Mesodermal cell (in vitro differentiated cells): ENCODE results near the gene COG5.
"Not testable (repeated sequence)": the region's sequence is repeated elsewhere in the genome, so short reads cannot be mapped to it uniquely, and the experiment has no call there.

Experiments used
- H3K27ac ChIP-seq: 2 replicates; pipeline ENCODE4 v1.7.0; 2013; ENCODE audit warnings: mild to moderate bottlenecking, low read depth, low read length, moderate library complexity; ENCODE audit not compliant: severe bottlenecking
- H3K36me3 ChIP-seq: 2 replicates; pipeline ENCODE4 v1.7.1; 2013; ENCODE audit warnings: mild to moderate bottlenecking, low read length, moderate library complexity; ENCODE audit not compliant: control insufficient read depth, insufficient read depth
- H3K4me1 ChIP-seq: one replicate; pipeline ENCODE4 v1.7.1; 2013; ENCODE audit warnings: mild to moderate bottlenecking, low read length; ENCODE audit not compliant: insufficient read depth, control insufficient read depth, poor library complexity, severe bottlenecking
- H3K4me3 ChIP-seq: 2 replicates; pipeline ENCODE4 v1.7.0; 2013; ENCODE audit warnings: low read length, control low read depth, mild to moderate bottlenecking; ENCODE audit not compliant: insufficient read depth, poor library complexity, severe bottlenecking; ENCODE audit errors: extremely low read depth
- H3K9me3 ChIP-seq: 2 replicates; pipeline ENCODE4 v1.7.1; 2013; ENCODE audit warnings: mild to moderate bottlenecking, low read length, moderate library complexity; ENCODE audit not compliant: control insufficient read depth
- WGBS, 2 experiments: methylation state at CpG; one replicate each; pipeline ENCODE4 v1.1.5; 2013; ENCODE audit warnings: missing lambda C conversion rate in 2 of 2; ENCODE audit not compliant: insufficient coverage in 2 of 2; 5-methylcytosine and 5-hydroxymethylcytosine counted together

The COG5 gene

GRCh38 chr7:107544848-107545591, 18.7 kb downstream of the COG5 start:
- Histone ChIP-seq H3K36me3 (peaks cover 42% of the 10 kb centered on the region), H3K4me1 (no peaks in the 10 kb centered on the region), H3K4me3 (no peak overlapping the region), H3K9me3 (peaks cover 3% of the 10 kb centered on the region), H3K27ac (no peak overlapping the region)
- 100% methylated on average over 2 to 3 of the region's 4 CpGs for WGBS, 2 experiments

- WGBS, 2 experiments, result 80 to 89% methylated on average over 5 of the region's 5 CpGs
- Histone ChIP-seq H3K27ac (no peak overlapping the region), H3K36me3 (peaks cover 47% of the 10 kb centered on the region), H3K9me3 (peaks cover 3% of the 10 kb centered on the region), H3K4me3 (no peak overlapping the region), H3K4me1 (no peaks in the 10 kb centered on the region)
Observed at GRCh38 chr7:107543338-107543993, 20.3 kb downstream of the COG5 start.

GRCh38 chr7:107538001-107538400, 25.7 kb downstream of the COG5 start:
- peaks cover 17% of the 10 kb centered on the region for H3K36me3 ChIP-seq
- no peaks in the 10 kb centered on the region for H3K4me1 ChIP-seq
- H3K9me3 ChIP-seq, result no peaks in the 10 kb centered on the region
- WGBS, 2 experiments, result 63 to 85% methylated on average over 1 to 2 of the region's 2 CpGs
- no peak overlapping the region for H3K4me3 ChIP-seq
- H3K27ac ChIP-seq, result no peak overlapping the region

- H3K27ac ChIP-seq, H3K4me3 ChIP-seq, H3K9me3 ChIP-seq, H3K4me1 ChIP-seq: not testable (repeated sequence)
- 92 to 96% methylated on average over 3 to 4 of the region's 4 CpGs for WGBS, 2 experiments
- peaks cover 14% of the 10 kb centered on the region for H3K36me3 ChIP-seq
Observed at GRCh38 chr7:107537228-107537627, 26.5 kb downstream of the COG5 start.

GRCh38 chr7:107534139-107534538, 29.6 kb downstream of the COG5 start:
- no peaks in the 10 kb centered on the region for H3K9me3 ChIP-seq
- no peak overlapping the region for H3K4me3 ChIP-seq
- H3K27ac ChIP-seq, result no peak overlapping the region
- H3K36me3 ChIP-seq, result peaks cover 19% of the 10 kb centered on the region
- H3K4me1 ChIP-seq, result no peaks in the 10 kb centered on the region

GRCh38 chr7:107530751-107531150, 33.0 kb downstream of the COG5 start:
- H3K36me3 ChIP-seq, result peaks cover 14% of the 10 kb centered on the region
- no peaks in the 10 kb centered on the region for H3K4me1 ChIP-seq

GRCh38 chr7:107528461-107528860, 35.3 kb downstream of the COG5 start:
- peaks cover 21% of the 10 kb centered on the region for H3K36me3 ChIP-seq
- H3K4me1 ChIP-seq, result no peaks in the 10 kb centered on the region
- H3K4me3 ChIP-seq, result no peak overlapping the region
- no peak overlapping the region for H3K27ac ChIP-seq
- H3K9me3 ChIP-seq, result no peaks in the 10 kb centered on the region

More at GRCh38 chr7:107530751-107531150, 33.0 kb downstream of the COG5 start:
- no peak overlapping the region for H3K4me3 ChIP-seq
- H3K9me3 ChIP-seq, result no peaks in the 10 kb centered on the region
- no peak overlapping the region for H3K27ac ChIP-seq

- no peaks in the 10 kb centered on the region for H3K9me3 ChIP-seq
- no peaks in the 10 kb centered on the region for H3K4me1 ChIP-seq
- peaks cover 23% of the 10 kb centered on the region for H3K36me3 ChIP-seq
- WGBS, 2 experiments, result 100% methylated on average over 1 of the region's 3 CpGs
- no peak overlapping the region for H3K4me3 ChIP-seq
- H3K27ac ChIP-seq, result no peak overlapping the region
Observed at GRCh38 chr7:107527196-107527595, 36.5 kb downstream of the COG5 start.

GRCh38 chr7:107526672-107527071, 37.0 kb downstream of the COG5 start:
- WGBS, 2 experiments, result no CpG with 5 or more reads among the region's 2 CpGs
- Histone ChIP-seq H3K27ac (no peak overlapping the region), H3K4me1 (no peaks in the 10 kb centered on the region)

GRCh38 chr7:107506674-107507339, 56.9 kb downstream of the COG5 start:
- Histone ChIP-seq H3K4me1 (no peaks in the 10 kb centered on the region), H3K9me3 (no peaks in the 10 kb centered on the region), H3K4me3 (no peak overlapping the region), H3K27ac (no peak overlapping the region), H3K36me3 (peaks cover 11% of the 10 kb centered on the region)
- 89 to 94% methylated on average over 3 to 4 of the region's 7 CpGs for WGBS, 2 experiments

More at GRCh38 chr7:107526672-107527071, 37.0 kb downstream of the COG5 start:
- Histone ChIP-seq H3K4me3 (no peak overlapping the region), H3K36me3 (peaks cover 18% of the 10 kb centered on the region), H3K9me3 (no peaks in the 10 kb centered on the region)
